GM12878 (cell line): ENCODE measurements around the gene LGALS4. TPM values are rescaled to one million over a fixed set of nuclear protein-coding genes. Genes with fewer than 3 reads are reported as not detected.

ENCODE experiments used
- ATAC-seq: fragments of 200-7000 bp; cut with Tn5 transposase; 3 replicates; pipeline ENCODE4 v1.9.1; 2020; ENCODE audit warnings: mild to moderate bottlenecking, moderate library complexity
- BruUV-seq: library from RNA; stranded (reverse); fragments of 400-500 nt; replicated peaks from 2 replicates; lab custom pipeline; 2021; lab: Mats Ljungman, UMichigan
- CTCF ChIA-PET: fragments of 300-600 bp; sonication (Branson Sonifier 250); formaldehyde crosslinking; extraction: SDS; loops from one replicate; lab custom pipeline; 2021; ENCODE audit warnings: inconsistent platforms; lab: Yijun Ruan, JAX
- POLR2A ChIA-PET: fragments of 350-600 bp; formaldehyde crosslinking; extraction: SDS; loops from one replicate; lab custom pipeline; 2021; ENCODE audit warnings: inconsistent platforms; lab: Charles Lee
- RAD21 ChIA-PET: fragments of 300-600 bp; sonication (Branson Sonifier 250); formaldehyde crosslinking; loops from one replicate; lab custom pipeline; 2023; ENCODE audit warnings: antibody characterized with exemption; ENCODE audit not compliant: unreplicated experiment; lab: Charles Lee
- SMC1A ChIA-PET: fragments of 300-600 bp; sonication (Branson Sonifier 250); formaldehyde crosslinking; loops from one replicate; lab custom pipeline; 2023; ENCODE audit not compliant: unreplicated experiment, uncharacterized antibody; lab: Charles Lee
- DNase-seq: peaks from one replicate; pipeline ENCODE4 v3.0.0-alpha.2; 2011; ENCODE audit warnings: low read depth, low spot score
- FAIRE-seq: peaks from 3 replicates; lab custom pipeline; 2011; peaks lifted over from hg19 to GRCh38; lab: Jason Lieb, UNC
- H2AFZ ChIP-seq: 2 replicates; pipeline ENCODE4 v1.6.0; 2011; ENCODE audit warnings: low read depth, low read length, control low read depth; ENCODE audit not compliant: control insufficient read depth
- H3K27ac ChIP-seq: 2 replicates; pipeline ENCODE4 v1.5.1; 2011; ENCODE audit warnings: control low read depth; ENCODE audit not compliant: control insufficient read depth, insufficient read depth
- H3K27me3 ChIP-seq, 2 experiments: replicated peaks in 1 of 2; 2 replicates each; pipeline versions ENCODE4 v1.6.0 to v1.6.1; 2011; ENCODE audit warnings: low read length in 1 of 2; ENCODE audit not compliant: control insufficient read depth in 2 of 2, insufficient read depth in 2 of 2
- H3K36me3 ChIP-seq, 2 experiments: 2 replicates each; pipeline ENCODE4 v1.5.1; 2011; ENCODE audit warnings: low read length in 1 of 2; ENCODE audit not compliant: control insufficient read depth in 2 of 2, insufficient read depth in 2 of 2
- H3K4me1 ChIP-seq: 2 replicates; pipeline ENCODE4 v1.6.1; 2011; ENCODE audit warnings: mild to moderate bottlenecking, low read length, moderate library complexity, mixed read lengths; ENCODE audit not compliant: control insufficient read depth, insufficient read depth
- H3K4me2 ChIP-seq: 2 replicates; pipeline ENCODE4 v1.6.0; 2011; ENCODE audit warnings: control low read depth; ENCODE audit not compliant: control insufficient read depth, insufficient read depth
- H3K4me3 ChIP-seq: fragments of 200-600 bp; sonication (generic); 2 replicates; pipeline ENCODE4 v1.5.1; 2016
- H3K79me2 ChIP-seq: 2 replicates; pipeline ENCODE4 v1.6.0; 2011; ENCODE audit warnings: low read length; ENCODE audit not compliant: control insufficient read depth, insufficient read depth
- H3K9ac ChIP-seq: 2 replicates; pipeline ENCODE4 v1.8.0; 2011; ENCODE audit warnings: low read length, control low read depth, mixed read lengths; ENCODE audit not compliant: control insufficient read depth, insufficient read depth
- H3K9me3 ChIP-seq: replicated peaks from 3 replicates; pipeline ENCODE4 v1.5.1; 2011; ENCODE audit warnings: mild to moderate bottlenecking, low read length; ENCODE audit not compliant: control insufficient read depth, insufficient read depth
- H4K20me1 ChIP-seq: 2 replicates; pipeline ENCODE4 v1.6.0; 2011; ENCODE audit not compliant: control insufficient read depth, insufficient read depth
- CTCF ChIP-seq, 3 experiments: IDR thresholded peaks in 2 of 3; conservative IDR thresholded peaks in 1 of 3; 2 replicates each; pipeline ENCODE4 v1.5.1; 2011; ENCODE audit warnings: low read depth in 3 of 3, low read length in 3 of 3, mild to moderate bottlenecking in 3 of 3, control low read depth in 2 of 3, moderate library complexity in 2 of 3, inconsistent platforms in 1 of 3, mixed read lengths in 1 of 3; ENCODE audit not compliant: control insufficient read depth in 2 of 3, insufficient read depth in 1 of 3; ENCODE audit errors: extremely low read depth in 1 of 3
- EED ChIP-seq: sonication (generic); IDR thresholded peaks from 2 replicates; pipeline ENCODE4 v1.6.1; 2016; ENCODE audit warnings: antibody characterized with exemption, low read depth
- EP300 ChIP-seq, 2 experiments: fragments of 150-350 bp in 1 of 2; IDR thresholded peaks; 2 replicates each; pipeline ENCODE4 v1.6.1; 2011 to 2012; ENCODE audit warnings: low read depth in 2 of 2, low read length in 2 of 2, borderline replicate concordance in 1 of 2, improper control_type of control experiment in 1 of 2, inconsistent platforms in 1 of 2; ENCODE audit not compliant: control insufficient read depth in 1 of 2
- EZH2 ChIP-seq: IDR thresholded peaks from 2 replicates; pipeline ENCODE4 v1.6.1; 2012; ENCODE audit warnings: low read depth, mild to moderate bottlenecking, control low read depth, inconsistent platforms, low read length, borderline replicate concordance; ENCODE audit not compliant: control insufficient read depth
- MAX ChIP-seq: IDR thresholded peaks from 2 replicates; pipeline ENCODE4 v1.6.1; 2012; ENCODE audit warnings: low read depth, low read length, improper control_type of control experiment
- NFIC ChIP-seq: IDR thresholded peaks from 2 replicates; pipeline ENCODE4 v1.6.1; 2012; ENCODE audit warnings: low read depth, mild to moderate bottlenecking, inconsistent platforms, low read length, moderate library complexity
- SRF ChIP-seq, 2 experiments: IDR thresholded peaks; 2 replicates each; pipeline ENCODE4 v1.6.1; 2011; ENCODE audit warnings: low read depth in 2 of 2, low read length in 2 of 2, mild to moderate bottlenecking in 1 of 2, moderate library complexity in 1 of 2
- WRNIP1 ChIP-seq: IDR thresholded peaks from 2 replicates; pipeline ENCODE4 v1.6.1; 2011; ENCODE audit warnings: low read depth, low read length, improper control_type of control experiment, borderline replicate concordance
- ZNF384 ChIP-seq: IDR thresholded peaks from 2 replicates; pipeline ENCODE4 v1.6.1; 2012; ENCODE audit warnings: low read depth, mild to moderate bottlenecking, low read length, improper control_type of control experiment, borderline replicate concordance
- WGBS: methylation state at CpG from one replicate; pipeline ENCODE4 v1.1.6; 2016; ENCODE audit warnings: low lambda C conversion rate; ENCODE audit not compliant: insufficient replicate concordance, insufficient coverage; ENCODE audit errors: missing lambda C conversion rate; 5-methylcytosine and 5-hydroxymethylcytosine counted together
- in situ Hi-C: fragments of 300-500 bp; cut with MboI; formaldehyde crosslinking; loops from 9 replicates; pipeline ENCODE4 v1.14.3; 2018; ENCODE audit warnings: mixed read lengths
- intact Hi-C: fragments of 100-400 bp; cut with micrococcal nuclease; formaldehyde crosslinking; loops from one replicate; pipeline ENCODE4 v1.14.2; 2022; ENCODE audit not compliant: unreplicated experiment
- polyA plus RNA-seq, 11 experiments: library from polyadenylated mRNA; depleted of rRNA in 4 of 11; unstranded in 6 of 11; stranded (reverse) in 5 of 11; fragments of >200 nt; fragmentation: Nextera tagmentation in 4 of 11; fragmentation: Illumina TruSeq in 1 of 11; extraction: Ambion mirVana in 4 of 11; extraction: Trizol in 1 of 11; gene quantifications; 1 replicate in 1 of 11; 2 replicates in 10 of 11; pipeline versions ENCODE4 v1.2.1 to v1.2.3, GENCODE V29; 2011 to 2016; ENCODE audit warnings: inconsistent platforms in 2 of 11, missing spikeins in 2 of 11, low read depth in 1 of 11
- total RNA-seq, 4 experiments: library from RNA; depleted of rRNA in 3 of 4; stranded (reverse); fragments of >200 nt in 3 of 4; fragmentation: Illumina TruSeq in 1 of 4; extraction: Trizol in 1 of 4; gene quantifications; 2 replicates each; pipeline versions ENCODE4 v1.2.1 to v1.2.3, GENCODE V29; 2013 to 2021
- TF ChIP-seq, protein P1 (sequence below): fragments of 450-650 bp; IDR thresholded peaks from 2 replicates; pipeline ENCODE4 v1.6.1; 2017; ENCODE audit warnings: low read depth, mild to moderate bottlenecking, moderate library complexity

The LGALS4 gene
- total and polyA plus RNA-seq, 10 of the 15 experiments (the other 5 are each of a cell fraction or from before 2014, with no cell fraction given) = 0.13 to 2.1 (median 0.26) TPM; not detected in 4

GRCh38 chr19:38817081-38817480 lies 4.3 kb upstream of the LGALS4 start:
- FAIRE-seq (no peak), DNase-seq (no peak), ATAC-seq (no peak)
- ChIA-PET RAD21 (no interaction called here), CTCF (no interaction called here), POLR2A (no interaction called here), SMC1A (no interaction called here)
- BruUV-seq = no TSS peak
- intact Hi-C loops (no loop called here), in situ Hi-C loops (no loop called here)
- TF ChIP-seq, protein P1, sequence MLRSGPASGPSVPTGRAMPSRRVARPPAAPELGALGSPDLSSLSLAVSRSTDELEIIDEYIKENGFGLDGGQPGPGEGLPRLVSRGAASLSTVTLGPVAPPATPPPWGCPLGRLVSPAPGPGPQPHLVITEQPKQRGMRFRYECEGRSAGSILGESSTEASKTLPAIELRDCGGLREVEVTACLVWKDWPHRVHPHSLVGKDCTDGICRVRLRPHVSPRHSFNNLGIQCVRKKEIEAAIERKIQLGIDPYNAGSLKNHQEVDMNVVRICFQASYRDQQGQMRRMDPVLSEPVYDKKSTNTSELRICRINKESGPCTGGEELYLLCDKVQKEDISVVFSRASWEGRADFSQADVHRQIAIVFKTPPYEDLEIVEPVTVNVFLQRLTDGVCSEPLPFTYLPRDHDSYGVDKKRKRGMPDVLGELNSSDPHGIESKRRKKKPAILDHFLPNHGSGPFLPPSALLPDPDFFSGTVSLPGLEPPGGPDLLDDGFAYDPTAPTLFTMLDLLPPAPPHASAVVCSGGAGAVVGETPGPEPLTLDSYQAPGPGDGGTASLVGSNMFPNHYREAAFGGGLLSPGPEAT = no peak
- TF ChIP-seq SRF (IDR thresholded peaks at IDR 0.05; ENCODE audit: low read depth in 2 of 2, low read length in 2 of 2) = no peak
- TF ChIP-seq EZH2 = no peak
- no peak for TF ChIP-seq CTCF (IDR thresholded peaks at IDR 0.05 in 2 of 3, conservative IDR thresholded peaks at IDR 0.05 in 1 of 3; ENCODE audit: control insufficient read depth in 2 of 3, extremely low read depth in 1 of 3, insufficient read depth in 1 of 3, low read depth in 3 of 3, low read length in 3 of 3)
- TF ChIP-seq NFIC = no peak
- no peak for TF ChIP-seq WRNIP1
- no peak for TF ChIP-seq EP300 (IDR thresholded peaks at IDR 0.05; ENCODE audit: borderline replicate concordance in 1 of 2, control insufficient read depth in 1 of 2, low read depth in 2 of 2, low read length in 2 of 2)
- TF ChIP-seq EED = no peak
- no peak for TF ChIP-seq MAX
- TF ChIP-seq ZNF384 = no peak
- Histone ChIP-seq H3K27ac (no peak overlapping the region), H3K79me2 (no peaks in the 10 kb centered on the region), H3K4me3 (no peak overlapping the region), H3K27me3 (no peaks in the 10 kb centered on the region), H3K36me3 (peaks cover 3% of the 10 kb centered on the region in 2 experiments; a peak in 2 of 4 replicates), H3K4me2 (no peak overlapping the region), H3K4me1 (no peaks in the 10 kb centered on the region), H4K20me1 (no peaks in the 10 kb centered on the region), H3K9ac (no peak overlapping the region), H2AFZ (no peak overlapping the region), H3K9me3 (no peaks in the 10 kb centered on the region)
- WGBS = 95% methylated on average over 15 of the region's 15 CpGs
